NCI-H526 treated with DMSO at 0.1 percent for 48 hours (cell line): ENCODE data around the gene ADAM15.

Source experiments
- DNase-seq: peaks from one replicate; lab custom pipeline; 2025; lab: John Stamatoyannopoulos, UW

Gene ADAM15

GRCh38 chr1:155032886-155033285, 18.2 kb upstream of the ADAM15 start:
- no peak for DNase-seq

GRCh38 chr1:155033524-155033923, 17.6 kb upstream of the ADAM15 start, which contains the start of the genes DCST1 and DCST2:
TSS of gene DCST1 (plus strand) at chr1:155033824. CDS start at chr1:155034037, 213 bp downstream.
TSS of gene DCST2 (minus strand) at chr1:155033781. CDS start at chr1:155033701, 80 bp downstream.
- no peak for DNase-seq

- DNase-seq, result no peak
These were observed 16.6 kb upstream of the ADAM15 start for GRCh38 chr1:155034318-155035208.

GRCh38 chr1:155035936-155036335, 15.2 kb upstream of the ADAM15 start:
- DNase-seq, result no peak

- no peak for DNase-seq
These were observed 14.1 kb upstream of the ADAM15 start for GRCh38 chr1:155037043-155037442.

- no peak for DNase-seq
These were observed 13.2 kb upstream of the ADAM15 start for GRCh38 chr1:155037851-155038441.

GRCh38 chr1:155038602-155039307, 12.4 kb upstream of the ADAM15 start:
- no peak for DNase-seq

GRCh38 chr1:155039308-155039669, 11.8 kb upstream of the ADAM15 start:
- no peak for DNase-seq

- no peak for DNase-seq
These were observed 10.6 kb upstream of the ADAM15 start for GRCh38 chr1:155040358-155041093.

GRCh38 chr1:155042789-155043188, 8.3 kb upstream of the ADAM15 start:
- DNase-seq, result no peak

- DNase-seq, result no peak
These were observed 7.8 kb upstream of the ADAM15 start for GRCh38 chr1:155043301-155043702.

- no peak for DNase-seq
These were observed 7.3 kb upstream of the ADAM15 start for GRCh38 chr1:155043793-155044192.

GRCh38 chr1:155044365-155044764, 6.8 kb upstream of the ADAM15 start:
- no peak for DNase-seq

- peak; percentile 67 for DNase-seq
These were observed 6.1 kb upstream of the ADAM15 start for GRCh38 chr1:155044812-155045657.

GRCh38 chr1:155048449-155049334, 2.4 kb upstream of the ADAM15 start:
- DNase-seq, result no peak

GRCh38 chr1:155049651-155050559, 1.2 kb upstream of the ADAM15 start:
- DNase-seq, result no peak

- peak; percentile 72 for DNase-seq
These were observed 243 bp downstream of the ADAM15 start for GRCh38 chr1:155051342-155051776.

- DNase-seq, result peak; percentile 65
These were observed 772 bp downstream of the ADAM15 start for GRCh38 chr1:155051777-155052398.
